HG03432 (cell line): ENCODE results near the gene GABBR1.

Source experiments
- ATAC-seq: cut with Tn5 transposase; IDR thresholded peaks from one replicate; pipeline ENCODE4 v1.9.1; 2021; ENCODE audit warnings: mild to moderate bottlenecking, moderate library complexity; ENCODE audit not compliant: unreplicated experiment

GABBR1 gene

DNA sequence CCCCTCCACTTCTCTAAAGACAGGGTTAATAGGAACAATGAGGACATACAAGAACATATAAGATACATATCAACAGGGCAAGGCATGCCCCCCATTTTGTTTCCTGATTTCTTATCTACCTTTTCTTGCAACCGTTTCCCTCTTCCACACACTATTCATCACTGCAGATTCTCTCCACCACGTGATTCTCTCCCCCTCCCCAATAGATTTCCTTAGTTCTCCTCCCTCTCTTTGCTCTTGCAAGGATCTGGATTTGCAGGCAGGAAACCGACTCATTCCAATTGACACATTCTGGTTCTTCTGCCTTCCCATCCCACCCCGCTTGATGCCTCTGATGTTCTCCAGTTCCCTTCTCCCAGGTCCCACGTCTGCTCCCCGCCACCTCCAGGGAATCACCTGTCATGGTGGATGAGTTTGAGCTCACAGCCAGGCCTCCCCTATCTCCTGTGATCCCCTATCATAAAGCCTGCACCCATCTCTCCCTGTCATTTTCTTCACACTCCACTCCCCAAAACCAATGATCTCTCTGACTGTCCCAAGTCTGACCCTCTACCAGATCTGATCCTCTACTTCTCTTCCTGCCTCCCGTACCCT is 7.5 kb downstream of the GABBR1 start:
- no peak for ATAC-seq

- ATAC-seq, result no peak
These were observed 8.4 kb downstream of the GABBR1 start for GRCh38 chr6:29624520-29624961.

- no peak for ATAC-seq
These were observed 12.4 kb downstream of the GABBR1 start for GRCh38 chr6:29620630-29621029.

- ATAC-seq, result no peak
These were observed 13.3 kb downstream of the GABBR1 start for GRCh38 chr6:29619578-29620160.

GRCh38 chr6:29617782-29618554 is 15.0 kb downstream of the GABBR1 start:
- ATAC-seq, result no peak

- ATAC-seq, result no peak
These were observed 21.6 kb downstream of the GABBR1 start for GRCh38 chr6:29611426-29611825.

DNA sequence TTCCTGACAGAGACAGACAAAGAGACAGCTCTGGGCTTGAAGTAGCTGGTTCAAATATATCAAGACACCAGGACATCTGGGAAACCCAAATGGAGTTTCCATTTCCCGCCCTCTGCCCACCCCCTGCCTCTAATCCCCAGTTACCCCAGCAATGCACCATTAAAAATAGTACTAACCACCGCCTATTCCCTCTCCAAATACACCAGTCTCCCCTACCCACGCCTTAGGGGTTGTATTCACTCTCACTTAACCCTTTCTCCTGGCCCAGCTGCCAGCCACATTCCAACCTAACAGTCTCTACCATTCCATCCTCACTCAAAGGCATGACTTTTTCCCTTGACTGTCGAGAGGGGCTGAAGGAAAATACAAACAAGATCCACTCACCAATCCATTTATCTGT is 22.4 kb downstream of the GABBR1 start:
- no peak for ATAC-seq

- ATAC-seq, result no peak
These were observed 24.9 kb downstream of the GABBR1 start for GRCh38 chr6:29608131-29608530.

GRCh38 chr6:29603930-29604329 is 29.1 kb downstream of the GABBR1 start:
- no peak for ATAC-seq

DNA sequence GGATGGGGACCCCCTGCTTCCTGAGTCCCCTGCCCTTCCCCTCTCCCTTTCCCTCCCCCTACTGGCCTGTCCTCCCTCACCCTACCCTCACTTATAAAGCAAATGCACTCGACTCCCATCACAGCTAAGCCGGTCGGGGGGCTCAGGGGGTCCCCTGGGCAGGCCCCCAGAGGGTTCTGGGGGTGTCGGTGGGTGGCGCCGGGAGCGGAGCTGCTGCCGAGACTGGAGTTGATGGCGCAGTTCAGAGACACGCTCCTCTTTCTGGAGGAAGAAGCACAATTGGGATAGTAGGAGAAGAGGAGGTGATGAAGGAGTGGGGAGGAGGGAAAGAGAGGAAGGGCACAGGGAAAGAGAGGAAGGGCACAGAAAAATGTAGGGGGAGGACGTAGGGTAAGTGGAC is 29.5 kb downstream of the GABBR1 start:
- ATAC-seq, result no peak

DNA sequence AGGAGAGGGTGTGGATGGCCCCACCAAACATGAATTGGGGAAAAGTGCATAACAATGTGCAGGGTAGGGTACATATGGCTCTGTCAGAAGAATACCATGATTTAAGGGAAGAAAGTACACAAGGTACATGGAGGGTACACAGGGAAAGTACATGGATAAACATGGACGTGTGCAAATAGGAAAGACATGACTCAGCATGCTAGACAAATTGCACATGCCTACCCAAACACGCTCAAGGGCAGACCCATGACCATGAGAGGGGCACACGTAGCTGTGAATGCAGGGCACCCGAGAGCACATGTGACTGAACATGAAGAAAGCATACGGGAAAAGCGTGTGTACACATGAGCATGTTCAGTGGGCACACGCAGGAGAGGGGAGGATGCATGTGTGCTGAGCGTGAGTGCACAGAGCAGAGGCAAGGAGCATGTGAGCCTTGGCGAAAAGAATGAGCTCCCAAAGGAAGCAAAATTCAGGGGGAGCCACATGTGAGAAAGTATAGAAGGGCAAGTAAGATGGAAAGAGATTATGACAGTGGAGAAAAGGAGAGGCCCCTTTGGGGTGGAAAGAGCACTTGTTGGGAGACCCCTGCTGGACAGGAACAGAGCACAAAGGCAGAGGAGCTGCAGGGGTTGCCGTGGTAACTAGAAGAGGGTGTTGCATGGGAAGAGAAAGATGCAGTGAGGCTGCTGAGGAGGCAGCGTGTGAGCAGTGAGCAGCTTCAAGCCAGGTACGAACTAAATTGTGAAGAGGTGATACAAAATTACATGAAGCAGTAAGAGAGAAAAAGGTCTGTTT is 30.2 kb downstream of the GABBR1 start:
- no peak for ATAC-seq

DNA sequence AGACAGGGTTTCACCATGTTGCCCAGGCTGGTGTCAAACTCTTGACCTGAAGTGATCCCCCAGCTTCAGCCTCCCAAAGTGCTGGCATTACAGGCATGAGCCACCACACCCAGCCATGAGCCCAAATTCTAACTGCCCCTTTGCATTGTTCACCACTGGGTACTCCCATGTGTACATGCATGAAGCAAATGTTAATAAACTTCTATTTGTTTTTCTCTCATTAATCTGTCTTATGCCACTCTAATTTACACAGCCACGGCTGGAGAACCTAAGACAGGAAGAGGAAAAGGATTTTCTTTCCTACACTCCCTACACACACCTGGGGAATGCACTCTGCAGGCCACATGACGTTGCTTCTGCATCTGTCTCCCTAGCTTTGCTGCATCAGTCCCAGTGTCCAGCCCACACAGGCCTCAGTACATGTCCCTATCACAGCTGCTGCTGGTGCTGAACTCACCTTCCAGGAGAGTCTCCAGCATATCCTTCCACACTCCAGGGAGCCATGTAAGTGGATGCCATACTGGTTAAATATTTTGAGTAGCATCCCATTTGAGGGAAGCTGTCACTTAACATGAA is 34.7 kb downstream of the GABBR1 start:
- ATAC-seq, result no peak

DNA sequence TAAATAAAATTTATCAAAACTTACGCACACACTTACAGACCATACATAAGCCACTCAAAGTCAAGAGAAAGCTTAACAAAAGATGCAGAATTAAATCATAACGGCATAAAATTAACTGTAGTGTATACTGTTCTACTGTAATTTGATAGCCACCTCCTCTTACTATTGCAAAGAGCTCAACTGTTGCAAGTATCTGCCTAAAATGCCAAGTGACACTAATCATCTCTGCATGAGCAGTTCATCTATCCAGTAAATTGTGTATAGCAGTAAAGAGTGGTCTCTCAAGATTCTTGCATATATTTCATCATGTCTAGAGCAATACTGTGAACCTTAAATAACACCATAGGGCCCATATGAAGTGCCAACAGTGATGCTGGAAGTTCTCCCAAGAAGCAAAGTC is 35.8 kb downstream of the GABBR1 start:
- ATAC-seq, result no peak

DNA sequence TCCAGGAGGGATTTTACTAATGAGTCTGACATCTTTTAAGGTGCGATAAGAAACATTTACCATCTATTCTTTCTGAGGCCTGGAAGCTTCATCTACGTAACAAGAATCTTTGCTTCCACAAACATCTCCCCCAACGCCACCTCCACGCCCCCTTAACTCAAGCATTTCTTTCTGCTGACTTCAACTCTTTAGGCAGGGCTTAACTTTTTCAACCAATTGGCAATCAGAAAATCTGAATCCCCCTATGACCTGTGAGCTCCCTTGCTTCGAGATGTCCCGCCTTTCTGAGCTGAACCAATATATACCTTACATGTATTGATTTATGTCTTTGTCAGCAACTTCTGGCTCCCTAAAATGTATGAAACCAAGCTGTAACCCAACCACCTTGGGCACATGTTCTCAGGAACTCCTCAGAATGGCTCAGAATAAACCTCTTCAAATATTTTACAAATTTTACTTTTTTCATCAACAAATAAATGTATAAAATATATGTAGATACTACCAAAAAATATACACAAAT is 36.5 kb downstream of the GABBR1 start:
- ATAC-seq, result no peak

- ATAC-seq, result no peak
These were observed 39.7 kb downstream of the GABBR1 start for GRCh38 chr6:29593199-29593855.

- ATAC-seq, result no peak
These were observed 41.3 kb downstream of the GABBR1 start for GRCh38 chr6:29591677-29592076.

DNA sequence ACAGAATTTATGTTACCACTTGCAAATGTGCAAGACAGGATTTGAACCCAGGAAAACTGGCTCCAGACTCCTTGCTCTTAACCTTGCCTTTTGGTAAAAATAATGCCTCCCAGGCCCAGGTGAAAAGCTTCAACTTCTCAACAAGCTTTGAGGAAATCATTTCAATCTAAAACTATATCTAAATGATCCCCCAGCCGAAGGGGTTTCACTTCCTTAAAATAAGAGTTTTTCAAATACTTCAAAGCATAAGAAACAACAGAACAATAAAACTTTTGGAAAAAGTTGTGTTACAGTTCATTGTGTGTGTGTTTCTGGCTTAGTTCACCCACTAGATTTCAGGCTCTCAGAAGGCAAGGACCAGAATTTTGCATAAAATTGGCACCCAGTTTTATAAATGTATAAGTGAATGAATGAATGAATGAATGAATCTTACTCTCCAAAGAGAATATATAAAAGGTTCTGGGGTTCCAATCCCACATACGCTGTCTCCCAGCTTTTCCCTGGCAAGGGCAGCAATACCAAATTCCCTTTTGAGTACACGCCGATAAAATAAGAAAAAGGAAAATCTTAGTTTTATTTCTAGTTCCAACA is 42.7 kb downstream of the GABBR1 start:
- ATAC-seq, result no peak

GRCh38 chr6:29589423-29590048 is 43.4 kb downstream of the GABBR1 start:
- no peak for ATAC-seq

- ATAC-seq, result no peak
These were observed 48.2 kb downstream of the GABBR1 start, which contains the start of gene OR2H2 for GRCh38 chr6:29584821-29585220. TSS of gene OR2H2 (plus strand) at chr6:29585121. CDS start at chr6:29587945, 2,824 bp downstream.
